ENCODE data around the gene PLEKHM2. TPM values are rescaled to one million over a fixed set of nuclear protein-coding genes. Genes with fewer than 3 reads are reported as not detected.

The PLEKHM2 gene
- total RNA-seq, 1 experiment from 2014 or later: 53.9 TPM

- CTCF ChIA-PET: interaction anchor here (1.7 kb wide), 1 partner anchor 36 kb away, joined by 3 read pairs; no protein-coding TSS in a partner anchor
- POLR2A ChIA-PET (ENCODE audit: low non-redundant PET): interaction anchor here (0.6 kb wide), 1 partner anchor 624 kb away, joined by 4 read pairs; no protein-coding TSS in a partner anchor
- no peak for DNase-seq (ENCODE audit: low spot score)
Observed at GRCh38 chr1:15756143-15757015, 72.3 kb downstream of the PLEKHM2 start.

GRCh38 chr1:15757016-15757543 is 73.0 kb downstream of the PLEKHM2 start:
- ChIA-PET POLR2A (ENCODE audit: low non-redundant PET) (interaction anchor here (0.6 kb wide), 1 partner anchor 623 kb away, joined by 4 read pairs; no protein-coding TSS in a partner anchor), CTCF (no interaction called here)
- H3K4me1 ChIP-seq (ENCODE audit: insufficient read depth, low read length, poor library complexity, severe bottlenecking): peaks cover 24% of the 10 kb centered on the region

More at GRCh38 chr1:15756143-15757015, 72.3 kb downstream of the PLEKHM2 start:
- Histone ChIP-seq H3K9me3 (ENCODE audit: low read depth, low read length, poor library complexity, severe bottlenecking) (no peaks in the 10 kb centered on the region), H3K4me1 (ENCODE audit: insufficient read depth, low read length, poor library complexity, severe bottlenecking) (peaks cover 21% of the 10 kb centered on the region), H3K4me3 (ENCODE audit: low read depth, low read length, poor library complexity, severe bottlenecking) (no peak overlapping the region), H3K36me3 (ENCODE audit: insufficient read depth, low read length, poor library complexity, severe bottlenecking) (no peaks in the 10 kb centered on the region), H3K27ac (ENCODE audit: low read depth, low read length, poor library complexity, severe bottlenecking) (no peak overlapping the region), H3K27me3 (replicated peaks; ENCODE audit: insufficient read depth, low read depth, low read length, poor library complexity) (no peaks in the 10 kb centered on the region)
- intact Hi-C loops (cut with micrococcal nuclease; ENCODE audit: unreplicated experiment): no loop called here
- no TSS peak for BruUV-seq (replicated peaks)
- TF ChIP-seq CTCF (conservative IDR thresholded peaks at IDR 0.05; ENCODE audit: low read depth, low read length): no peak
- TF ChIP-seq EZH2 (IDR thresholded peaks at IDR 0.05; ENCODE audit: borderline replicate concordance, low read depth, low read length, poor library complexity, severe bottlenecking): no peak

More at GRCh38 chr1:15757016-15757543, 73.0 kb downstream of the PLEKHM2 start:
- DNase-seq (ENCODE audit: low spot score): no peak
- BruUV-seq (replicated peaks): no TSS peak
- no peak overlapping the region for H3K27ac ChIP-seq (ENCODE audit: low read depth, low read length, poor library complexity, severe bottlenecking)
- H3K9me3 ChIP-seq (ENCODE audit: low read depth, low read length, poor library complexity, severe bottlenecking): no peaks in the 10 kb centered on the region
- H3K4me3 ChIP-seq (ENCODE audit: low read depth, low read length, poor library complexity, severe bottlenecking): no peak overlapping the region
- no peaks in the 10 kb centered on the region for H3K27me3 ChIP-seq (replicated peaks; ENCODE audit: insufficient read depth, low read depth, low read length, poor library complexity)
- TF ChIP-seq CTCF (conservative IDR thresholded peaks at IDR 0.05; ENCODE audit: low read depth, low read length): no peak
- no peak for TF ChIP-seq EZH2 (IDR thresholded peaks at IDR 0.05; ENCODE audit: borderline replicate concordance, low read depth, low read length, poor library complexity, severe bottlenecking)
- no peaks in the 10 kb centered on the region for H3K36me3 ChIP-seq (ENCODE audit: insufficient read depth, low read length, poor library complexity, severe bottlenecking)
- intact Hi-C loops (cut with micrococcal nuclease; ENCODE audit: unreplicated experiment): no loop called here

Data from A673 (cell line).